GM21390 (cell line): ENCODE results near the gene RXRB.
"Not testable (repeated sequence)": the region's sequence is repeated elsewhere in the genome, so short reads cannot be mapped to it uniquely, and the experiment has no call there.

Source experiments
- ATAC-seq: cut with Tn5 transposase; IDR thresholded peaks from one replicate; pipeline ENCODE4 v1.9.1; 2021; ENCODE audit not compliant: unreplicated experiment

Gene RXRB

DNA sequence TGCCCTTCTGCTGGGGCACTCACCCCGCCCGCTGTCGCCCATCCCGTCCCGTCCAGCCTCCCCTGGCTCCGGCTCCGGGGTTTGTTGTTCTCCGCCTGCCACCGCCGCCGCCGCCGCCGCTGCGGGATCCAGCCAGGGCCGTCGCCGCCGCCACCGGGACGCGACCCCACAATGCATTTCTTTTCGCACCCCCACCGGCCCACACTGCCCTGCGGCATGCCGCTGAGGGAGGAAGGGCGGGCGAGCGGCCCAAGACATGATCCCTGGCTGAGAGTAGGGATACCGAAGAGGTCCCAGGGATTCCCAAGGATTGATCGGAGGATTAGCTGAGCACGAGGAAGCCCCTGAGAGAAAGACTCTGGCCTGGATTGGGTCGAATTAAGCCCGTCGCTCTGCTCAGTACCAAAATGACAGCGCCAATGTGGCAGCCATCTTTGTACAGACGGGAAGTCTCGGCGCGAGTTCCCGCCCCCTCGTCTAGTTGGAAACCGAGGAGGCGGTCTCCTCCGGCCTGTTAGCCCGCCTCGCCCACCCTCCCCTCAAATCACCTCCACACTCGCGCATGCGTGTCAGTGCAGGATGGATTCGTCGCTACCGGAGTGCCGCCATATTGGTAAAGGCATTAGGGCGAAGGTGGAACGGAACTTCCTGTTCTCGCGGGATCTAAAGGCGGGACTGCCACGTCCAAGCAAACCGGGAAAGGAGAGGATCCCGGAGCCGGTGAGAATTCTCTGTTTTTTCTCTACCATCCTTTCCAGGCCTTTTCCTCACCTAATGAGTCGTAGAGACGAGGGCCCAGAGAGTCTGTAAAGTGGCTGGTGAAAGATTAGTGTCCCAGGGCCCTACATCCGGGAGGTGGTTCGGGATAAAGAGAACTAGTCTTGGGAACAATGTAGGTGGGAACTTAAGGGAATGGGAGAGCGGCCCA, at the start of gene RXRB, which contains the start of gene SLC39A7:
TSS of gene RXRB (minus strand) at position 447 of the 928 bp plus-strand sequence. CDS start at position 258, 189 bp downstream.
TSS of gene SLC39A7 (plus strand) at position 649 of the 928 bp plus-strand sequence. CDS start 379 bp downstream, outside the sequence.
- peak; percentile 47 for ATAC-seq

DNA sequence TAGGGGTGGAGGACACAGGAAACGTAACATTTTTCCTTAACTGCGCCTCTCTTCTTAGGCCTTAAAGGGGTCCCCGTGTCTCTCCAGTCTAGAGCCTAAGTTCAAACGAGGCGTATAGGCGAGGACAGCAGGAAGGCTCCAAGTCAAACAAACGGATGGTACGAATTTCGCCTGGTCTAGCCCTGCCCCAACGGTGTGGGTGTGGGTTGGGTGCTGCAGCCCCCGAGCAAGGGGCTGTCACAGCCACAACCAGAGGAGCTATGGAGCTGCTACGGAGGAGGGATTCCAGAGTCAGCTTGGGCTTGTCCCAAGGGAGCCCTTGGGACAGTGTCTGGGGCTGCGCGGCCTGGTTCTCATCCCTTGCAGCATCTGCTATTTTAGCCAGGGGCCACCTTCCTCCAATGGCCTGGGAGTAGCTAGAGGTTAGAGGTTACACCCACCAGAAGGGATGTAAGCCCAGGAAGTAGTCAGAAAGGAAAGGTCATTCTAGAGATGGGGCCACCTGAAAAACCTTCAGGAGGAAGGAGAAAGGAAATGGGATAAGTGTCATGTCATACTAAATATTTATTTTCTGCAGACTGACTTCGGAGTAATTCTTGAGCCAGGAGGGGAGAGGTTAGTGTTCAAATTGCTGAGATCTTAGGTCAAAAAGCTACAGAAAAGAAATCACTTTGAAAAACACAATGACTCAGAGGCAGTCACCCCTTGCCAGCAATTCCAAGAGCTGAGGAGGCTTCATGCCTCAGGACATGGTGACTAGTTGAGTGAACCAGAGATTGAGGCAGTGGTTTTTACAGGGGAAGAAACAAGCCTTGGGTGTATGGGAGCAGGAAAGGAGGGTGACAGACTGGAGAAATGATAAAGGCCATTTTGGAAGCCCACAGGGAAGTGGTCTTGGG, 49.5 kb upstream of the RXRB start:
- no peak for ATAC-seq

DNA sequence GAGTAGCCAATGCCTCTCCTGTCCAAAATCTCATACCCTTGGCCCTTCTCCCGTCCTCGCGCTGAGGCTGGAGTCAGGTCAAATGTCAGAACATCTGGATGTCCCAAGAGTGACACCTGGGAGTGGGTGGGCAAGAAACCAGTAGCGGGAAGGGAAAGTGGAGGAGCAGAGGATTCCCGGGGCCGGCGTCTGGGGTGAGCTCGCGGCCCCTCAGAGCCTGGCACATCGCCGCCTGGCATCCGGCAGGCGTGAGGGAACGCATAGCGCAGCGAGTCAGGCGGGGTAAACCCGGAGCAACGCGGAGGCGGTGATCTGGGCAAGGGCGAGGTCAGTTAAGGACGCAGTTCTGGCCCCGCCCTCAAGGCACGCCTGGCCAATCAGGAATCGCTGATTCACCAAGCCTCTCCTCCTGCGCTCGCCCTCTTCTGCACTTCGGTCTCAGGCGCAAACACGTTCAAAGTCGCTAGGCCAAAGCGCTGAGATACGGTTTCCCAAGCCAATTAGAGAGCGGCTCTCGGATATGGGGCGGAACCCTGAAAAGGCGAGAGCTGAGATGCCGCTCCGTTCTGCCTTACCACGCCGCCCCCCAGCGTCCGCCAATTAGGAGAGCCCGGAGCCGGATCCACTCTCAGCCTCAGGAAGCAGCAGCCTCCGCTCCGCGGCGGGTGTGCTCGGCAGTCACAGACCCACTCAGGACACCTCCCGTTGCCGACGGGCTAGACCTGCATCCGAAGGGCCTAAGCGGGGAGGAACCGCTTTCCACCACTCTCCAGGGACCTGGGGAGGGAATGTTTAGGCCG, 48.7 kb upstream of the RXRB start:
- peak; percentile 87 for ATAC-seq

DNA sequence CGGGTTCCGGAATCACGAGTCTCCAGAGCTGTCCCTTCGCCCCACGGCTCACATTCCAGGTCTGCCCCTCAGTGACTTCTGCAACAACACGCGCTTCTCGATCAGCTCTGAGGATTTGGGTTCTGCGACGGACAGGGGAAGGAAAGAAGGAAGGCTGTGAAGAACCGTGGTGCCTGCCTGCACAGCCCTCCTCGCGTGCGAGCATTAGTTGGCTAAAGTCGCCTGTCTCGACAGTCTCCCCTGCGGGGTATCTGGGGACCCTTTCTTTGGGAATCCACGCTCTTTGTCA, 48.1 kb upstream of the RXRB start:
- no peak for ATAC-seq

DNA sequence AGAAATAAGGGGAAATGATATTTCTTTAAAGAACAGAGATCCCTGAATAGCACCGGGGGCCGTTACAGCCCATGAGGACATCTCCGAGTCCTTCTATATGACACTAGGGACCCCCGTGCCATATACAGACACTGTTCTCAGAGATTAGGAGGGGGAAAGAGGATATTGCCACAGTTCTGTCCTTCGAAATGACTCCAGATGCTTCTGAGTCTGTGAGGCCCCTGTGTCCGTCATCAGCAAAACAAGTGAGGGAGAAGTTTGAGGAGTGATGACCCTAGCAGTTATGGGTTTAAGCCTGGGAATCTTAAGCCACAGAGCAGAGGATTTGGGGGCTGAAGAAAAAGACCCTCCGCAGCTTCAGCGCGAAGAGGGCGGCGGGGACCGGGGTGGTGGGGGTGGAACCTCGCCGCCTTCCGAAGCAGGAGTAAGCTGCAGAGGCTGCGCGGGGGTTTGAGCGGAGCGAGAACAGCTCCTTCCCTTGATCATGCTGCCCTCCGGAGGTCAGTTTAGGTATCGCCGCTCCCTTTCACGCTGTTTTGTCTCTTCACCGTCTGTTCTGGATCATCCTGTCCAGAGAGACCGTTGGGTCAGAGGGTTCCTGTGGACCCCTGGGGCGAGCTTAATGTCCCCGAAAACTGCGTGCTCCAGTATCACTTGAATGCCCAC, 47.6 kb upstream of the RXRB start:
- no peak for ATAC-seq

DNA sequence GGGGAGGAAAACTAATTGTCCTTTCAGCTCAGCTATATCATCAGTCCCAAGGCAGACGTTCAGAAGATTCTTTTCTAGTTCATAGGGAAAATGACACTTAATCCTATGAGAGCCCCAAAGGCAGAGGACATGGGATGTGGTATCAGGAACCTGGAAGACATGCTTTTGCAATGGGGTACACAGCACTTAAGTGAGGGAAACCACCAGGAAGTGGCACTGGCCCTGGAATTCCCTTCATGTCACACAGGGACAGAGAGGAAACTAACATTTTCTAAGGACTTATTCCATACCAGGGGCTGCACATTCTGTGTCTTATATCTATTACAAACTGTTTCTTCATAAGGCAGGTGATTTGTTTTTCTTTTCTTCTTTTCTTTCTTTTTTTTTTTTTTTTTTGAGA, 43.0 kb upstream of the RXRB start:
- no peak for ATAC-seq

DNA sequence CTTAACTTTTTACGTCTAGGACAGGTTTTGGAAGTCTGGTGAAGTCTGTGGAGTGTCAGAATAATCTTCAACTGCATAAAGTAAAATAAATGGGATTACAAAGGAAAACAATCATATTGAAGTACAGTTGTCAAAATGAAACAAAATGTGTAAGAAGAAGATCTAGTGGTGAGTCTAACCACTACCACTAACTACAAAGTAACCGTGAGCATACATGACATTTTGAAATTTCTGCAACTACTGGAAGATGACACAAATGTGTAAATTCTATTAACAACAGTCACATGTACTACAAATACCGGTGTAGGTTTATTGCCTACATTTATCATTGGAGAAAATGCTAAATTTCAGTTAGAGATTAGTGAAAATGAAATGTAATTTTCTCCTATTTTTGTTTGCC, 41.5 kb upstream of the RXRB start:
- no peak for ATAC-seq

DNA sequence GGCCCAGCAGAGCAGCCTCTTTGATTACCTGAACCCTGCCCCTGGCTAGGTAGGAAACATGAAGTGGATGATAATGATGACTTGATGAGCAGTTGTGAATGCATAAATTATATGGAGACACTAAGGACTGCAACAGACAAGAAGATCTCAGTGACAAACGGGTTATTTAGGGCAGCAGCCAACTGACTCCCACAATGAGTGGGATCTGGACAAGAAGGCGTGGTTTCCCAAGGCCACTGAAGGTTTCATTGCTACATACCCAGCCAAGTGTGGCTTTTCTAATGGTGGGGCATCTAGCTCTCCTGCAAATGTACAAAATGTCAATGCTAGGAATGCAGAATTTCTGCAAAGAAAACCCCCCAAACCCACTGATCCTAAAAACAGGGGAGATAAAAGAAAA, 37.3 kb upstream of the RXRB start:
- ATAC-seq: no peak

DNA sequence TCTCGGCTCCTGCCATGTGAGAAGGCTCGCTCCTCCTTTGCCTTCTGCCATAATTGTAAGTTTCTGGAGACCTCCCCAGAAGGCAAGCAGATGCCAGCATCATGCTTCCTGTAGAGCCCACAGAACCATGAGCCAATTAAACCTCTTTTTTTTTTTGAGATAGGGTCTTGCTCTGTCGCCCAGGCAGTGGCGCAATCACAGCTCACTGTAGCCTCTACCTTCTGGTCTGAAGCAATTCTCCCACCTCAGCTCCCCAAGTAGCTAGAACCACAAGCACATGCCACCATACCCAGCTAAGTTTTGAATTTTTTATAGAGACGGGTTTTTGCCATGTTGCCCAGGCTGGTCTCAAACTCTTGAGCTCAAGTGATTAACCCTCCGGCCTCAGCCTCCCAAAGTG, 36.4 kb upstream of the RXRB start:
- ATAC-seq: no peak

DNA sequence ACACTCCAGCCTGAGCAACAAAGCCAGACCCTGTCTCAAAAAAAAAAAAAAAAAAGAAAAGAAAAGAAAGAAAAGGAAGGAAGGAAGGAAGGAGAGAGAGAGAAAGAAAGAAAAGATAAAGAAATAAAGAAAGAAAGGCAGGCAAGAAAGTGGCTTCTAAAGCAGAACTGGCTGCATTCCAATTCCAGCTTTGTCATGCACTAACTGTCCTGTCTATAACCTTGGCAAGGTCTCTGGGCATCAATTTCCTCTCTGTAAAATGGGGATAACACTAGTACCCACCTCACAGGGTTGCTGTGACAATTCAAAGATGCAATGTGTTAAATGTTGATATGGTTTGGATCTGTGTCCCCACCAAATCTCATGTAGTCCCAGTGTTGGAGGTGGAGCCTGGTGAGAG, 35.9 kb upstream of the RXRB start:
- ATAC-seq: no peak

DNA sequence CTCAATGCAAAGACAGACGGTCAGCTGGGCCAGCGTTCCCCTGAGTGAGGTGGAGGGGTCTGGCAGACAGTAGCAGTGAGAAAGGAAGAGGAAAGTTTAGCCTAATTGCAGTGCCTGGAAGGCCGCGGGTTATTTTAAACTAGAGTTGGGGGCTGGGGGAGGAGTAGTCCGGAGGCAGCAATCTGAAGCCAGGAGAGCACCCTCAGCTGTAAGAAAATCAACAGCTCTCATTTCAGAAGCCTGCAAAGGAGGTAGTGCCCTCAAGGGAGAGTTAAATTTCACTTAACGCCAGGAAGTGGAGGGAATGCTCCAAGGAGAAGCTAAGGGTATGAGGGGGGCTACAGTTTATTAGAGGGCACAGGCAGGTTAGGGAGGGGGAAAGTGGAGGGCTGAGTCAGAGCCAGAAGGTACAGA, 34.8 kb upstream of the RXRB start:
- no peak for ATAC-seq

DNA sequence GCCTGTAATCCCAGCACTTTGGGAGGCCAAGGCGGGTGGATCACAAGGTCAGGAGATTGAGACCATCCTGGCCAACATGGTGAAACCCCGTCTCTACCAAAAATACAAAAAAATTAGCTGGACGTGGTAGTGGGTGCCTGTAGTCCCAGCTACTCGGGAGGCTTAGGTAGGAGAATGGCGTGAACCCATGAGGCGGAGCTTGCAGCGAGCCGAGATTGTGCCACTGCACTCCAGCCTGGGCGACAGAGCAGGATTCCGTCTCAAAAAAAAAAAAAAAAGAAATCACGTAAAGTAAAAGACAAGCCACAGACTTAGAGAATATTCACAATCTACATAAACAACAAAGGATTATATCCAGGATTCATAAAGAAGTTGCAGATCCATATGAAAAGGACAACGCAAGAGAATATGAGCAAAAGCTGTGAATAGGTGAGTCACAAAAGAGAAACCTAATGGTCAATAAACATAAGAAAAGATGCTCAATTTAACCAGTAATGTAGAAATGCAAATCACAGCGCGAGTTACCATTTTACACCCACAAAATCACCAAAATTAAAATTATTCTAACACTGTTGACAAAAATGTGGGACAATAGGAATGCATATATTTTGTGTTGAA, 26.1 kb upstream of the RXRB start:
- not testable (repeated sequence) for ATAC-seq

DNA sequence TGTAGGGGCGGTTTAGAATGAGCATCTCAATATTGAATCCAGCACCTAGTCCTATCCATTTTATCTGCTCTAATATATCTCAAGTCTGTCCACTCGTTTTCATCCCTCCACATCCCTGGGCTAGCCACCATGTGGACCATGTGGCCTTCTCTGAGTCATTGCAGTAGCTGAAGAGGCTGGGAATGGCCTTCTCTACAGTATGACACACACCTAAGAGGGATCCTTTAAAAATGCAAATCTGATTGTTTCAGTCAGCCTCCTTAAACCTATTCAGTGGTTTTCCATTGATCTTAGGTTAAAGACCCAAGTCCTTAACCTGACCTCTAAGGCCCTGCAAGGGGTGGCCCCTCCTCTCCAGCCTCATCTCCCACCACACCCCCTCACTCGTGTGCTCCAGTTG, 17.2 kb upstream of the RXRB start:
- ATAC-seq: no peak

DNA sequence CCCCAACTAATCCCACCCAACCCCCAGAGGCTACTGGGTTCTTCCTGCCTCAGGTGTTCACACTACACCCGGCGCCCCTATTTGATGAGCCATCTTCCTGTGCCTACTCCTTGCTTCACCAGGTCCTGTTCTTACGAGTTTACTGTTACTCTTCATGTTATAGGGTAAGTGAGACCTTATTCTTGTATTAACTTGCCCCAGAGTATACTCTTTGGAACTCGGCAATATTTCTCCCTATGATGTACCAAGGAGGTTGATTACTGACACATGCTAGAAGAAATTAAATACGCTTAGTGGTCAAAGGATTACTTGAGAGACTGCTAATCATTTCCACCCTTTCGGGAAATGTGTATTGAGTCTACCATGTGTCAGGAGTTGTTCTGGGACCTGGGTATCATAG, 16.8 kb upstream of the RXRB start:
- no peak for ATAC-seq

DNA sequence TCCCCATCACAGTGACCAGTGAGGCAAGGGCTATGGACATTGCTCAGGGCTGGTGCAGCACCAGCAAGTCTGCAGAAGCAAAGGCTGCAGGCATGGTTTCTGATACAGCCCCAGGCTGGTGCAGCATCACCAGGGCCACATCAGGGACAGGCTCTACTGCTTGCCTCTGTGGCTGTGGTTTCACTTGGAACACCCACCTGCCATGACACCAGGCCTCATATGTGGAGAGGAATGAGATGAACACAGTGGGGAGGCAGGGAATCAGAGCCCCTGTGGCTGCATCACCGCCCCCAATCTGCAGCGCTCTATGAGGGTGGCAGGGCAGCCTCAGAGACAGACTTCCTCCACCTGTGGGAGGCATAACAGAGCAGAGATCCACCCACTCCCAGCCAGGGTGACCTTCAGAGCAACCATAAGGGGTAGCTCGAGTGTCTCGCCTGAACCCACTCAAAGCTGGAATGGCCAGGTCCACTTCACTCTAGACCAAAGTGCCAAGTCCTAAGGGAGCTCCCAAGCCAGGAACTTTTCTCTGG, 15.7 kb upstream of the RXRB start:
- no peak for ATAC-seq

DNA sequence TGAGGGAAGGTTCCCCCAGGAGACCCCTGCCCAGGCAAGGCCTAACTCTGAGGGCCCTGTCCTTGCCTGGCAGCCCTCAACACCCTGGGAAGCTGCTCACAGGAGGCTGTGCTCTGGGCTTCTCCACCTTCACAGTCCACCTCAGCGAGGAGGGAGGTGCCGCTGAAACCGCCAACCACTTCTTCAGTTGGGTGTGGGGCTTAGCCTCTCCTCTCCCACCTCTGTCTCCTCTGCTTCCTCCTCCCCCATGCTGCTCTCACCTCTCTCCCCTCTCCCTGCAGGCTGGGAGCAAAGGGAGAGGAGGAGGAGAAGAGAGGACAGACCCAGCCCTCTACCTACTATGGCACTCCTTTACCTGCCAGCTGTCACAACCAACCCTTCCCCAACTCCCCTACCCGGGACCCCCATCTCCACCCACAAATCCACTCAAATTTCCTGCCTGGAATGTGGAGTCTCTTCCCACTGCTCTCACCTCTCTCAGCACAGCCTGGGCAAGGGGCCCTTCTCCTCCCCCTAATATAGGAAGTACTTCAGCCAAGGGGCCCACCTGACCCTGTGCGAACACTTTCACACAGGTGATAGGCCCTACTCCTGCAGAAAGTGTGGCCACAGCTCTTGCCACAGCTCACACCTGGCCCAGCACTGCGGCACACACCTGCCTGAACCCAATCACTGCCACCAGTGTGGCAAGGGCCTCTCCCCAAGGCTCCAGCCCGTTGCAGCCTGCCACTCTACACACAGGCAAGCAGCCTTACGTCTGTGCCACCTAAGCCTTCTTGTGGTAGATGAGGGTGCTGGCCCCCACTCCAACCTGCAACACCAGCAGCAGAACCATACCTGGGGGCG, 15.0 kb upstream of the RXRB start:
- ATAC-seq: no peak

DNA sequence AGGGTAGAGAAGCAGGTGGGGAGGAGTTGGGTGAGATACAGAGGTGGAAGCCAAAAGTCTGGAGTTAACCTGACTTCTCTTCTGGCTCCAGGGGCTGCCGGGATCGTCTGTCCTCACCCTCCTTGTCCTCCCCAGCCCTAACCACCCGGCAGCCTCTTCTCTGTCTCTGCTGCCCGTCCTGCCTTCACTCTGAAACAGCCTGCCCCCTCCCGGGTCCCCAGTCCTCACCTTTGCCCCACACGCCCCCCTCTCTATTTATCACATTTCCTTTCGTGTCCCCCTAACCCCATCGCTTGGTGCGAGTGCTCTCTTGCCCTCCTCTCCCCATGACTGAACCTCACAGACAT, 13.5 kb upstream of the RXRB start:
- no peak for ATAC-seq

DNA sequence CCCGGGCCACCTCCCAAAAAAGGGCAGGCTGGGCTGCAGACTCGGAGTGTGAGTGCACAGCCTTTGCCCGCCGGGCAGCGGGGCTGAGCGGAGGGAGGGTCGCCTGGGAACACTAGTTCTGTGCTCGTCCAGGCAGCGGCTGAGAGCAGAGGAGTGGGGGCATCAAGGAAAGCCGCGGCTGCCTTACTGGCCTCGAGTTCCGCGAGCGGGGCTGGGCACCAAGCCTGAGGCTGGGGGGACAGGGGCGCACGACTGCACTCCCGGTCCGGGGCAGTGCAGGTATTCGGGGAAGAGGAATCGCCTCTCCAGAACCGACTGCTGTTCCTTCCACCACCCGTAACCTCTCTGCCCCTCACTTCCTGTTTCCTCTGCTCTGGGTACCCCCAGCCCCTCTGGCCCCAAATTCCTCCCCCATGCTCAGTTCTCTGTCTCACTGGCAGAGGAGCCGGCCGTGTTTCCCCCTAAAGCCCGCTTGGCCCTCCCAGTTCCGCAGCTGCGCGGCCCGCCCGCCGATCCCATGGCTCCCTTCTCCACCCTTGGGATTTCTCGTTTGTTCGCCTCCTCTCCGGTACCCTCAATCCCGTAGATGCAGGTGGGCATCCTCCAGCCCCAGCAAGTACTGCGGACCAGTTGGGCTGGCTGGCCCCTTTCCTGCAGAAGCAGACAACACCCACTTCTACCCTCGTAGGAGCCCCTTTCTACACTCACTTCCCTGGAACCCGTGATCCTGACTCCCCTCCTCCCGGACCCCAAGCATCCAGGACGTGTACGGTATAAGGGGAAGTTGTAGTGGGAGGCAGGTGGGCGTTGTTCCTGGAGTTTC, 12.9 kb upstream of the RXRB start:
- ATAC-seq: no peak
